ENCODE data around the gene POLR1H.

DNA sequence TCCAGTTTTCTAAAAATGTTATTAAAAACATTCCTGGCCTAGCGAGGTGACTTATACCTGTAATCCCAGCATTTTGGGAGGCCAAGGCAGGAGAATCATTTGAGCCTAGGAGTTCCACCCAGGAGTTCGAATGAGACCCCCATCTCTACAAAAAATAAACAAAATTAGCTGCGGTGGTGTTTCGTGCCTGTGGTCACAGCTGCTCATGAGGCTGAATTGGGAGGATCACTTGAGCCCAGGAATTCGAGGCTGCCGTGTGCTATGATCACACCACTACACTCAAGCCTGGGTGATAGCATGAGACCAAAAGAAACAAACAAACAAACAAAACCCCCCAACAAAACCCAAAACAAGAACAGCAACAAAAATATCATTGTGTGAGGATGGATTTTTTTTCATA lies 19.8 kb upstream of the POLR1H start:
- TF ChIP-seq, protein P1, sequence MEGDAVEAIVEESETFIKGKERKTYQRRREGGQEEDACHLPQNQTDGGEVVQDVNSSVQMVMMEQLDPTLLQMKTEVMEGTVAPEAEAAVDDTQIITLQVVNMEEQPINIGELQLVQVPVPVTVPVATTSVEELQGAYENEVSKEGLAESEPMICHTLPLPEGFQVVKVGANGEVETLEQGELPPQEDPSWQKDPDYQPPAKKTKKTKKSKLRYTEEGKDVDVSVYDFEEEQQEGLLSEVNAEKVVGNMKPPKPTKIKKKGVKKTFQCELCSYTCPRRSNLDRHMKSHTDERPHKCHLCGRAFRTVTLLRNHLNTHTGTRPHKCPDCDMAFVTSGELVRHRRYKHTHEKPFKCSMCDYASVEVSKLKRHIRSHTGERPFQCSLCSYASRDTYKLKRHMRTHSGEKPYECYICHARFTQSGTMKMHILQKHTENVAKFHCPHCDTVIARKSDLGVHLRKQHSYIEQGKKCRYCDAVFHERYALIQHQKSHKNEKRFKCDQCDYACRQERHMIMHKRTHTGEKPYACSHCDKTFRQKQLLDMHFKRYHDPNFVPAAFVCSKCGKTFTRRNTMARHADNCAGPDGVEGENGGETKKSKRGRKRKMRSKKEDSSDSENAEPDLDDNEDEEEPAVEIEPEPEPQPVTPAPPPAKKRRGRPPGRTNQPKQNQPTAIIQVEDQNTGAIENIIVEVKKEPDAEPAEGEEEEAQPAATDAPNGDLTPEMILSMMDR (IDR thresholded peaks at IDR 0.05) = no peak
- no peak for TF ChIP-seq POLR2A (IDR thresholded peaks at IDR 0.05; ENCODE audit: low read depth)
